GM12875 (cell line): ENCODE data around the gene NSG1.
A peak's percentile ranks its signal among the peaks of the same experiment; 100 is the strongest.

Experiments
- H3K4me3 ChIP-seq: one replicate; pipeline ENCODE4 v1.5.1; 2011; ENCODE audit warnings: low read depth, low read length, control low read depth
- TF ChIP-seq, protein P1 (sequence below): IDR thresholded peaks from 2 replicates; pipeline ENCODE4 v1.5.1; 2011; ENCODE audit warnings: low read depth, mild to moderate bottlenecking, control low read depth, inconsistent platforms, low read length, moderate library complexity, borderline replicate concordance; ENCODE audit not compliant: insufficient read depth

Gene NSG1

DNA sequence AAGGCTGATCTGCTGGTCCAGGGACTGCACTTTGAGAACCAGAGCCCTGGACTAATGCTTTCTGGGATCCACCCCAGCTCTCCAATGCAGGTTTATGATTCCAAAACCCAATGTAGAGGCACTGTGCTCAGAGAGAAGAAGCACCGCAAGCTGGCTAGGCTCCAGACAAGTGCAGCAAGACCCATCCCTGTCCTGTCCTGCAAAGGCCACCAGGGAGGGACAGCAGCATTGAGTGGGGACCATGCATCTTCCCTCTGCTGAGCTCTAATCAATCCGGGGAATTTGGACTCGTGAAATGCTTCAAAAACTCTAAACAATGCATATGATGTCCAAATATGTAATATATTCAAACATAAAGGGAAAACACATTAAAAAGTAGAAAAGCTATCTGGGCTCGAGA is 10.8 kb upstream of the NSG1 start:
- TF ChIP-seq, protein P1, sequence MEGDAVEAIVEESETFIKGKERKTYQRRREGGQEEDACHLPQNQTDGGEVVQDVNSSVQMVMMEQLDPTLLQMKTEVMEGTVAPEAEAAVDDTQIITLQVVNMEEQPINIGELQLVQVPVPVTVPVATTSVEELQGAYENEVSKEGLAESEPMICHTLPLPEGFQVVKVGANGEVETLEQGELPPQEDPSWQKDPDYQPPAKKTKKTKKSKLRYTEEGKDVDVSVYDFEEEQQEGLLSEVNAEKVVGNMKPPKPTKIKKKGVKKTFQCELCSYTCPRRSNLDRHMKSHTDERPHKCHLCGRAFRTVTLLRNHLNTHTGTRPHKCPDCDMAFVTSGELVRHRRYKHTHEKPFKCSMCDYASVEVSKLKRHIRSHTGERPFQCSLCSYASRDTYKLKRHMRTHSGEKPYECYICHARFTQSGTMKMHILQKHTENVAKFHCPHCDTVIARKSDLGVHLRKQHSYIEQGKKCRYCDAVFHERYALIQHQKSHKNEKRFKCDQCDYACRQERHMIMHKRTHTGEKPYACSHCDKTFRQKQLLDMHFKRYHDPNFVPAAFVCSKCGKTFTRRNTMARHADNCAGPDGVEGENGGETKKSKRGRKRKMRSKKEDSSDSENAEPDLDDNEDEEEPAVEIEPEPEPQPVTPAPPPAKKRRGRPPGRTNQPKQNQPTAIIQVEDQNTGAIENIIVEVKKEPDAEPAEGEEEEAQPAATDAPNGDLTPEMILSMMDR: no peak
- no peak overlapping the region for H3K4me3 ChIP-seq

DNA sequence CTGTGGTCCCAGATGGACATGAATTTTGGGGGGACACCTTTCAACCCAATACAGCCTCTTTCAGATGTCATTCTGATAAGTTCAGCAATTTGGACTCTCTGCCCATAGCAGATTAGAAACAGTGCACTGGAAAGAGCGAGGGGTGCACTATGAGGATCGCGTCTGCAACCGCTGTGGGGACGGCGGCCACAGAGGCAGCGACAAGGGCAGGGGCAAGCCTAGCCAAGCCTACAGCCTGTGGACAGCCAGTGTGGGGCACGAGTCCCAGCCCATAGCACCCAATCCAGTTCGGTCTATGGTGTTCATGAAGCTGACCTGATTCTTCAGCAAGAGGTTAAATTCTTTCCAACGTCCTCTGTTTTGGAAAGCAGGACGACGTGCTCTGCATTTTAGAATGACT is 9.7 kb upstream of the NSG1 start:
- H3K4me3 ChIP-seq: no peak overlapping the region
- TF ChIP-seq, protein P1: no peak

DNA sequence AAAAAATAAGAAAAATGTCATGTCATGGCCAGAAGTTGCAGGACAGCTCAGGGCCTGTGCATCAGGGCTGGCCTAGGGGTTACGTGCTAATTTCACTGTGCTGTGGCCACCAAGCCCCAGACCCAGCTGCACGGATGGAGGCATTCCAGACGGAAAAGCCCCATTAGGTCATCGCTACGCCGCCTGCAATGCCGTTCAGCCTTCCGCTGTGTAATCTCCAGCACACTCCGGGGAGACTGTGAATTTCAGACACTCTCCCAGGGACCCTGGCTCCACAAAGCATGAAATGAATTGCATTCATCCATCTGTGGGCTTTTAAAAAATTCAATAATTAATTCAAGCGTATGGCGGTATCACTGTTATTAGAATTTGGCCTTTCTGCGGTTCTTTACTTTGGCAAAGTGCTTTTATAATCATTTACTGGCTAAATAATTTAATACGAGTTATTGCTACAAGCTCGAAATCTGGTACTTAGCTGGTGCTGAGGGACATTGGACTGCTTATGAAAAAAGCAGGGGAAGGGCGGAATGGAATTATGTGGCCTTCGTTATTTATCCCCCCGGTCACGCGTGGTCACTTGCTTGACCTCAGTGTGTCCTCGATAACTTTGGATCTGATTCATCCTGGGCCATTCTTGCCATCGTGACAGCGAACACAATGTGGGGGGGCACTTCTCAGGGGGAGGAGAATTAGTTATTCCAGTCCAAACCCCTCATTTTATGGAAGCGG is 9.0 kb upstream of the NSG1 start:
- no peak overlapping the region for H3K4me3 ChIP-seq
- TF ChIP-seq, protein P1: no peak

DNA sequence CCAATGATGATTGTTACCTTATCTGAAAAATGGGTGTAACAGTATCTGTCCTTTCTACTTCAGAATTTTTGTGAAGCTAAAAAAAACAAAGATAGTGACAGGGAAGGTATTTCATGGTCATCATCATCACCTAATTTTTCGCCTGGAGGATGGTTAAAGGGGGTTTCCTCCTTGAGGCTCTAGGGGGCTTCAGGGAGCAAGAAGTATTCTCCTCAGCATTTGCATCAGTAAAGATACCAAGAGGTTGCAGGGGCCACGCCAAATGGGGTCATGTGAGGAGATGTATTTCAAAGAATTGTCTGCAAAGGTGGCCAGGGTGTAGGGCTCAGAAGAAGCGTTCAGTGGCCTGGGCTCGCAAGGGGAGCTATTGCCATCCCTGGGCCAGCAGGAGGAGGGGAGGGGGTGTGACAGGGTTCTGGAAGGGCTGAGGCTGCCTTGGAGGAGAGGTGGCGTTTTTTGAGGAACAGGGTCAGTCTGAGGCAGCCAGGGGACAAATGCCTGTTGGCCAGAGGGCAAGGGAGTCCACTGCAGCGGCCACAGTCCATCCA is 7.3 kb upstream of the NSG1 start:
- TF ChIP-seq, protein P1: no peak
- H3K4me3 ChIP-seq: no peak overlapping the region

DNA sequence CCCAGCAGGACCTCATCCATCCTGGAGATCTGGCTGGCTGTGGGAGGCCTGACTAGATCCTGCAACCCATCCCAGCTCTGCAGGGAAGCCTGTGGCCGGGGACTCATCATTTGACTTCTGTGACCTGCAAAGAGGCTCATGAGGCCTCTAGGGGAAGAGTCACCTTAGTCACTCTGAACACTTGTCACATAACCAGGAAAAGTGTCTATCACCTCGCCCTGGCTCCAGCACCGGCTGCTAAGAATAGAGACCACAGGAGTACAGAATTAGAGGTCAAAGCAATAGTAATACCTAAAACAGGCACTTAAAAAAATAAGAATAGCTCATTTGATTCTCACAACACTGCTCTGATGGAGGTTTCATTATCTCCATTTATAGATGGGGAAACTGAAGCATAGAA is 3.8 kb upstream of the NSG1 start:
- no peak overlapping the region for H3K4me3 ChIP-seq
- TF ChIP-seq, protein P1: no peak

DNA sequence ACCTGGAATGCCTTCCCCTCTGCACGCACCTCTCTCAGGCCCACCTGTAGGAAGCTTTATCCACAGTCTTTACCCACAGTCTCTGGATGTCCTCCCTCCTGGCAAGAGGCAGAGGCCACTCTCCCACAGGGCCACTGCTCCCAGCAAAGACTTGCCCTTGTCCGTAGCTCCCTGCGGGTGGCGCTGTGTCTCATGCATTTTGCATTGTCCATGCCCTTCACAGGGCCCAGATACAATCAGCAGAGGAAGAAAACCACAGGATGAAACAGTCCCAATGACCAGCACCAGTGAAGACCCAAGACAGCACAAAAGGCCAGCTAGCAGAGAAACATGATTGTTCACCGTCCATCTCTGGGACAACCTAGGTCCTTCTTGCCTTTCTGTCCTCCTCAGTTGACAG is 2.1 kb upstream of the NSG1 start:
- no peak overlapping the region for H3K4me3 ChIP-seq
- TF ChIP-seq, protein P1: peak; percentile 33; the same call in 1 of the 2 replicates

DNA sequence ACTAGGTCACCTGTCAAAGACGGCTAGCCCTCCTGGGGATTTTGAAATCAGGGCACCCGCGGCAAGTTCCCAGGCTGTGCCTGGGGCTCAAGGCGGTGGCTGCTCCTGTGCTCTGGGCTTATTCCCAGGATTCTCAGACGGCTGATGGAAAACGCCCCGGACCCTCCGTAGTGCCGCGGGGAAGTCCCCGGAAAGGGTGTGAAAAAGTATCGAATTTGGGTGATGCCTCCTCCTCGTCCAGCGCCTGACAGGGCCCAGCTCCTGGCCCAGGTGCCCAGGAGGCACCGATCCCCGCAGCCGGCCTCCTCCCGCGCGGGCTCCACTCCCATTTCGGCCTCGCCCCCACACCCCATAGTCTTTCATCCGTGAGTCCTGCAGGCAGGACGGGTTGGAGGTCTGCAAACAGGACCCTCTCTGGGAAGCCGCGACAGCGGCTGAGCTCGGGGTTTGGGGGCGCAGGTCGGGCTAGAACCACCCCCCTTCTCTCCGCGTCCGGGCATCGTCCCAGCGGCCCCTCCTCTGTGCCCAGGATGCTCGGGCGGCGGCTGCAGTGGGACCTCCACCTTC is 1.1 kb upstream of the NSG1 start:
- no peak overlapping the region for H3K4me3 ChIP-seq
- TF ChIP-seq, protein P1: no peak
